ENCODE data around the gene CDC16.

DNA sequence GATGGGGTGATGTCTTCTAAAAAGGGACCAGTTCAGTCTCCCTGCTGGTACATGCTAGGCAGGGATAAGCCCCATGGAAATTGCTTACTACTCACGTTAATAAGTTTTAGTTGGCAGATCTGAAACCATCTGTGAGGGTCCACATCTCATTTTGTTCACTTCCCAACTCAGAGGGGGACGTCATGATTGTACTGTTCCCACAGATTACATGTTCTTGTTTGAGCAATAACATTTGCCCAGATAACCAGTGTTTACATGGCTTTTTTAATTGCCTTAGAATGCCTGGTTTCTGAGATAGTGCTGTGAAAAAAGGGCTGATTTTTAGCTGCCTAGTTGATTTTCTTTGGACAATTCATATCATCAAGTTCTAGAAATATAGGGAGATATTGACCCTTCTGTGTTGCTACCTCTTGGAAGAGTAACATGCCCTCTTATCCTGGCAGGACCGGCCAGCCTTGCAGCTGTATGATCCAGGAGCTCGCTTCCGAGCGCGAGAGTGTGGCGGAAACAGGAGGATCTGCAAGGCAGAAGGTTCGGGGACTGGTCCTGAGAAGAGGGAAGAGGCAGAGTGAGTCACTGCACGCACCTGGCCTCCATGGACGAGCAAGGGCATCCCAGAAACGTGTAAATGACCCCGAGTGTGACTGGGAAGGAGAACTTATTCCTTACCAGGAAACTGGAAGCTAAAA is 69.8 kb downstream of the CDC16 start:
- TF ChIP-seq, protein P1, sequence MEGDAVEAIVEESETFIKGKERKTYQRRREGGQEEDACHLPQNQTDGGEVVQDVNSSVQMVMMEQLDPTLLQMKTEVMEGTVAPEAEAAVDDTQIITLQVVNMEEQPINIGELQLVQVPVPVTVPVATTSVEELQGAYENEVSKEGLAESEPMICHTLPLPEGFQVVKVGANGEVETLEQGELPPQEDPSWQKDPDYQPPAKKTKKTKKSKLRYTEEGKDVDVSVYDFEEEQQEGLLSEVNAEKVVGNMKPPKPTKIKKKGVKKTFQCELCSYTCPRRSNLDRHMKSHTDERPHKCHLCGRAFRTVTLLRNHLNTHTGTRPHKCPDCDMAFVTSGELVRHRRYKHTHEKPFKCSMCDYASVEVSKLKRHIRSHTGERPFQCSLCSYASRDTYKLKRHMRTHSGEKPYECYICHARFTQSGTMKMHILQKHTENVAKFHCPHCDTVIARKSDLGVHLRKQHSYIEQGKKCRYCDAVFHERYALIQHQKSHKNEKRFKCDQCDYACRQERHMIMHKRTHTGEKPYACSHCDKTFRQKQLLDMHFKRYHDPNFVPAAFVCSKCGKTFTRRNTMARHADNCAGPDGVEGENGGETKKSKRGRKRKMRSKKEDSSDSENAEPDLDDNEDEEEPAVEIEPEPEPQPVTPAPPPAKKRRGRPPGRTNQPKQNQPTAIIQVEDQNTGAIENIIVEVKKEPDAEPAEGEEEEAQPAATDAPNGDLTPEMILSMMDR (IDR thresholded peaks at IDR 0.05; ENCODE audit: insufficient read depth, low read length): no peak
- TF ChIP-seq POLR2AphosphoS5 (IDR thresholded peaks at IDR 0.05; ENCODE audit: low read depth) (no peak), GABPA (IDR thresholded peaks at IDR 0.05; ENCODE audit: low read depth) (no peak)

Measured in HL-60 (cell line).